Left renal cortex interstitium (tissue), 4 donors: Measurements from ENCODE around the gene ASCC1. TPM values are rescaled to one million over a fixed set of nuclear protein-coding genes. Genes with fewer than 3 reads are reported as not detected.
"Not testable (repeated sequence)": the region's sequence is repeated elsewhere in the genome, so short reads cannot be mapped to it uniquely, and the experiment has no call there.

ENCODE experiments used
- DNase-seq, 4 donors: peaks; one replicate each; pipeline ENCODE4 v3.0.0-alpha.2; 2013; ENCODE audit warnings: low read depth in 4 of 4, low spot score in 2 of 4, missing footprints in 1 of 4
- polyA plus RNA-seq, 4 donors: library from polyadenylated mRNA; unstranded; fragments of 120-200 nt; gene quantifications; one replicate each; pipeline ENCODE4 v1.2.1, GENCODE V29; 2013; ENCODE audit not compliant: insufficient read length in 4 of 4

The ASCC1 gene
- polyA plus RNA-seq, 4 donors: 34.8 to 46.0 (median 43.8) TPM

- not testable (repeated sequence) for DNase-seq
Observed at GRCh38 chr10:72249176-72249862, 33.2 kb upstream of the ASCC1 start.

GRCh38 chr10:72248468-72249151 is 32.5 kb upstream of the ASCC1 start:
- DNase-seq: no peak

GRCh38 chr10:72245949-72246525 is 30.0 kb upstream of the ASCC1 start:
- no peak for DNase-seq

DNA sequence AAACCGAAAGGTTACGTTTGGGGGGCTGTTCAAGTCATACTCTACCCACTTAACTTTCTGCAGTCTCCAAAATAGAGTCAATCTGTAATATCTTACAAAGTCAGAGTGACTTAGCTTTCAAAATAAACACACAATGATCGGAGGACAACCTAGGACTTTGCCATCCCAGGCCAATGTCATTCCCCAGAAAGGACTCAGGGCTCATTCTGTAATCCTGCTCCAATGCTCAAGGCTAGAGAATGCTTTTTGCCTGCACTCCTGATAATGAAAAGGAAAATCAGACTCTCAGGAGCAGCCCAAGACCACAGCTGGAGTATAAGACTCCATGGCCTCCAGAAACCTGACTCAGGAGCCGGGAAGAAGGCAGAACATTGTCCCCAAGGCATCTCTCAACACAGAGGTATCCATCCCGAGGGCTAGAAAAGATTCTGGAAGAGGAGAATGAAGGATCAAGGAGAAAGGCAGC is 28.5 kb upstream of the ASCC1 start:
- DNase-seq: no peak

DNA sequence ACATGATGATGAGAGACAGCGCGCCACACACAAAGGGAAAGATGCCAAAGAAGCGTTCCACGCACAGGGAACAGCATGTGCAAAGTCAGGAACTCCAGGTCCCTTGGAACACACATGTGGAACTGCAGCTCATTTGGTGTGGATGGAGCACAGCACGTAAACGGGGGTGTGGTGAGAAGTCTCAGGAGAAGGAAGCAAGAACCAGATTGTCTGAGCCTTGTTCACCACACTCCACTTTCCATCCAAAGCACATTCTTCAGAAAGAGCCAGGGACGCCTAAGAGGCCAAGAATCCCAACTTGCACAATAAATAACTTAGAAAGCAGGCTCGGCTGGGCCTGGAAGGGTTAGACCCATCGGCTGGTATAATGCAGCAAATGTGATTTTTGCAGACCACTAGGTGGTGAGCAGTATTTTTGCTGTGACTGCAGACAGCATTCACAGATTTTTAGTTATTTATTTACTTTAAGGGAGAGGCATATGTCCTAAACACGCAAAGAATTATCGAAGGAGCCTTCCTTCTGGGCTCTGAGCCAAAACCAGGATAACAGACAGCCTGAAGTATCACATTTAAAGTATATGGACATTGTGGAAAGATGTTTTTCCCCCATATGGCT is 27.9 kb upstream of the ASCC1 start:
- peak in 1 of 4 donors; percentile 61 for DNase-seq

DNA sequence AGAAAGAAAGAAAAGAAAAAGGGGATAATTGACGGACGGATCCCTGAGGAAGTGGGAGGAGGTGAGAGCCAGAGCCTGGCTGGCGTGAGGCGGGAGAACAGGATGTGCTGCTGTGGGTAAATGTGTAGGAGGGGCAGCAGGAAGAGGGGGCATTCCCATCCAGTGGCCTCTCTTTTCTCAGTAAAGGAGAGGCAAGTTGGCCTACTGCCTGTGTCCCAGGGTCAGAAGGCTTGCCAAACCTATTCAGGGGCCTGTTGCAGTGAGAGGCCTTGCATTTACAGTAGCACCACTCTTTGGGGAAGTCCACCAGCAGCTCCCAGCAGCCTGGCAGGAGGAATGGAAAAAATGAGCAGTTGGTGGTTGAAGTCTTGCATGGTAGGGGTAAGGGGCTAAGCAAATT is 26.6 kb upstream of the ASCC1 start:
- DNase-seq: no peak

GRCh38 chr10:72241691-72242252 is 25.7 kb upstream of the ASCC1 start:
- no peak for DNase-seq

DNA sequence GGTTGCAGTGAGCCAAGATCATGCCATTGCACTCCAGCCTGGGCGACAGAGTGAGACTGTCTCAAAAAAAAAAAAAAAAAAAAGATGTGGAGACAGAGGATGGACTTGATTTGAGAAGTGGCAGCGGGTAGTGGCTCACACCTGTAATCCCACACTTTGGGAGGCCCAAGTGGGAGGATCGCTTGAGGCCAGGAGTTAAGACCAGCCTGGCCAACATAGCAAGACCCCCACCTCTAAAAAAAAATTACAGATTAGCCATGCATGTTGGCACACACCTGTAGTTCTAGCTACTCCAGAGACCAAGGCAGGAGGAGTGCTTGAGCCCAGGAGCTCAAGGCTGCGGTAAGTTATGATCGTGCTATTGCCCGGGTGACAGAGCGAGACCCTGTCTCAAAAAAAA is 24.3 kb upstream of the ASCC1 start:
- no peak for DNase-seq

- DNase-seq: no peak
Observed at GRCh38 chr10:72239409-72239808, 23.3 kb upstream of the ASCC1 start.

DNA sequence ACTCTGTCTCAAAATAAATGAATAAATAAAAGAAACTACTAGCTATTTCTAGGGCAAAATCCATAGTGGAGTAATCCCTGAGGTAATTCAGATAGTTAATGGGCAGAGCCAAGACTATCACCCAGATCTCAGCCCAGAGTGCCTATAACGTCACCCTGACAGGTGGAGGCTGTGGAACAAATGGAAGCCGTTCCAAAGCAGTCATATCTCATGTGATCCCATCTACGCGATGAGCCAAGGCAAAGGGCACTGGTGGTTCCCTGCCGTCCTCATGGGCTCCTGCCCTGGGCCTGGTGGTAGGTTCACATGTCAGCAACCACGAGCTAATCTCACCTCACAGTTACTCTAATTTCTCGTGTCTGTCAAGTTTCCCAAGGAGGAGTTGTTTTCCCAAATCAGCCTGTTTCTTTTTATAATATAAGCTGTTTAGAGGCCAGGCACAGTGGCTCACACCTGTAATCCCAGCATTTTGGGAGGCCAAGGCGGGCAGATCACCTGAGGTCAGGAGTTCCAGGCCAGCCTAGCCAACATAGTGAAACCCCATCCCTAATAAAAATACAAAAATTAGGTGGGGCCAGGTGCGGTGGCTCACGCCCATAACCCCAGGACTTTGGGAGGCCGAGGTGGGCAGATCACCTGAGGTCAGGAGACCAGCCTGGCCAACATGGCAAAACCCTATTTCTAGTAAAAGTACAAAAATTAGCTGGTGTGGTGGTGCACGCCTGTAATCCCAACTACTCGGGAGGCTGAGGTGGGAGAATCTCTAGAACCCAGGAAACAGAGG is 22.5 kb upstream of the ASCC1 start:
- no peak for DNase-seq

DNA sequence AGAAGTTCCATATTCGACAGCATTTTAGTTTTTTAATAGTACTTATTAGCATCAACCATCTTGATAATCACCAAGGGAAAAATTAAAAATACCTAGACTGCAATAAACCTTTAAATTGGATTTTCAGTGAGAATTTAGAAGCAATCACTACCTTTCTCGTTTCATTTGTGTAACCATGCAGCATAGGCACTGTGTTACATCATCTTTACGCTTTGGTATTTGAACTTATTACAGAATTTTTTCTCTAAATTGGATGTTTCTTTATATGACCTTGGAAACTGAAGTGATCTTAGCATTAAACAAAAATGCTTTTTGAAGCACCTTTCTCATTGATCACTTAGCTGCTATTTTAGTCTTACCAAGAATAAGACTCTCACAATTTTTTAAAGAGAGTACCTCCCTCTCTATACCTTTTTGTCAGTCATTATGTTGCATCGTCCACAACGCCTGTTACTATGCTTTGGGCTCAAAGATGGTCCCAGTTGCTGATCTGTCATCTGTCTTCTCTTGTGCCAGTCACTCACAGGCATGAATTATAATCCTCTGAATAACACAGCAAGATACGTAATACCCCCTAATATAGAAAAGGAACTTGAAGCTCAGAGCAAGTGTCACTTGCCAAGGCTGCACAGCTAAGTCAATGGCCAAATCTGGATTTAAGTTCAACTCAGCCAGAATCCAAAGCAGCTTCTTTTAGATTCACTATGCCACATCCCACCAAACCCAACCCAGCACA is 19.6 kb upstream of the ASCC1 start:
- no peak for DNase-seq

DNA sequence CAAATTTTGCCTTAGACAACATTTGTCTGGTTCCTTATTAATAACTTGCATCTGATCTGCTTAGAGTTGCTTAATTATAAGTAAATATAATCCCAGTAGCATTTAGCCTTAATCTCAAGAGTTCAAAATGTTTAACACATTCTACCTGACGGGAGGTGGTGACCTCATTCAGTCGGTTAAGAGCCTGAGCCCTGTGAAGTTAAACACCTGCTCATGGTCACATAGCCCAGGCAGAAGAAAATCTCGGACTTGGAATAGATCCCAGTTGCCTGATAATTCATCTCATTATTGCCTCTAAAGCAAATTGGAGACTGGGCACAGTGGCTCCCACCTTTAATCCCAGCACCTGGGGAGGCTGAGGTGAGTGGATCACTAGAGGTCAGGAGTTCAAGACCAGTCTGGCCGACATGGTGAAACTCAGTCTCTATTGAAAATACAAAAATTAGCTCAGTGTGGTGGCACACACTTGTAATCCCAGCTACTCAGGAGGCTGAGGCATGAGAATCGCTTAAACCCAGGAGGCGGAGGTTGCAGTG is 18.6 kb upstream of the ASCC1 start:
- no peak for DNase-seq

GRCh38 chr10:72233621-72234020 is 17.5 kb upstream of the ASCC1 start:
- DNase-seq: no peak

DNA sequence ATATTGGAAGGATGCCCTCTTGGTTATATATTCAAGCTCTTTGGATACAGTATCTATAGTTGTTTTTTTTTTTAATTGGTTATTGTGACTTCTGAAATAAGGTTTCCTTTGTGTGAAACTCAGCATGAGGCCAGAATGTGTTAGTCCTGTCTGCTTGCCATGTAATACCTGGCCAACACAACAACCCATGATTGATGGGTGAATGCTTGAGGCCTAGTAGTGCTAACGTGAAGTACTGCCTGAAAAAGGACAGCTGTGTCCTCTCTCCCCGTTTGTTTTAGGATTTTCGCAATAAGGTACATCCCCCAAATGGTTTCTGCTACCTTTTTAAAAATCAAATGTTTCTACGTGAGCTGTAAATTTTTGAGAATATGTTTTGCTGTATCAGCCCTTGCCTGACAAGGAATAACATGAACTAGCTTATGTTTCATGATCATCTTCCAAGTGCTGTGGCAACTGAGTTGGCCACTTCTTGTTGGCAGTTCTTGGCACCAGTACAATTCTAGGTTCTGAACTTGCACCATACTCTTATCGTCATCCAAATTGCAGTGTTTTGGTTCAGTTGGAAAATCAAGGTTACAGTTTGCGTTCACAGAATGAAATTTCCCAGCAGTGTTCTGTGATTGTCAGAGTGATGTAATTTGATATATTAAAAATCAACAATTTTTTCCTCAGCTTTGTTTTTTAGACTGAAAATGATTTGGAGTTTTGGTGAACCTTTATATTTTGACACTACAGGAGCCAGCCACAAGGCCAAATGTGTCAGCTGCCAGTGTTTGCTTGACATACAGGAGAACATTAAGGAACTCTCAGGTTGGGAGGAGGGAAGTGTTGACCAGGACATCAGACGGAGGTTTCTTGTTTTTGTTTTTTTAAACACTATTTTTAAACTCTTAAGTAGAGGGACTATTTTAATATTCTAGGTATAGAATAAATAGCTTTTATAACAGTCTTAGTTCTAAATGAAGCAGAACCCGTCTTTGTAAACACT is 13.5 kb upstream of the ASCC1 start:
- DNase-seq: no peak

- DNase-seq: no peak
Observed at GRCh38 chr10:72228318-72228751, 12.3 kb upstream of the ASCC1 start.

GRCh38 chr10:72227826-72228225 is 11.8 kb upstream of the ASCC1 start:
- no peak for DNase-seq

GRCh38 chr10:72226418-72227027 is 10.4 kb upstream of the ASCC1 start:
- DNase-seq: no peak

DNA sequence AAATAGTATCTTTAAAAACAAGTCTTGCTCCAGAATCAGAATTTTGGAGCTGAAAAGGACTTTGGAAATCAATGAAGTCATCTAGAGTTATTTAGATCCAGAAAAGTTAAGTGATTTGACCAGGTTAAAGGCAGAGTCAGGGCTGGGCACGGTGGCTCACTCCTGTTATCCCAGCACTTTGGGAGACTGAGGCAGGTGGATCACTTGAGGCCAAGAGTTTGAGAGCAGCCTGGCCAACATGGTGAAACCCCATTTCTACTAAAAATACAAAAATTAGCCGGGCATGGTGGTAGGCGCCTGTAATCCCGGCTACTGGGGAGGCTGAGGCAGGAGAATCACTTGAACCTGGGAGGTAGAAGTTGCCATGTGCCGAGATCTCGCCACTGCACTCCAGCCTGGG is 8.1 kb upstream of the ASCC1 start:
- DNase-seq: not testable (repeated sequence)
